Loucy (cell line): ENCODE results near the gene CEP104.

Experiments used
- H2AFZ ChIP-seq: fragments of 200-600 bp; sonication (generic); 2 replicates; pipeline ENCODE4 v1.6.0; 2016; ENCODE audit warnings: antibody characterized with exemption, mild to moderate bottlenecking, low read length, moderate library complexity
- H3F3A ChIP-seq: fragments of 200-600 bp; 2 replicates; pipeline ENCODE4 v1.6.0; 2016; ENCODE audit warnings: antibody characterized with exemption, low read depth, mild to moderate bottlenecking
- H3K27me3 ChIP-seq: fragments of 200-600 bp; sonication (generic); 2 replicates; pipeline ENCODE4 v1.6.1; 2014; ENCODE audit warnings: low read length, mild to moderate bottlenecking; ENCODE audit not compliant: insufficient read depth, poor library complexity, severe bottlenecking
- H3K36me3 ChIP-seq: fragments of 200-600 bp; sonication (generic); 2 replicates; pipeline ENCODE4 v1.6.1; 2016; ENCODE audit warnings: low read length; ENCODE audit not compliant: insufficient read depth
- H3K4me1 ChIP-seq: fragments of 200-600 bp; sonication (generic); 2 replicates; pipeline ENCODE4 v1.5.1; 2014; ENCODE audit warnings: low read length, mild to moderate bottlenecking; ENCODE audit not compliant: insufficient read depth, poor library complexity, severe bottlenecking
- H3K4me2 ChIP-seq: fragments of 200-600 bp; sonication (generic); 2 replicates; pipeline ENCODE4 v1.6.0; 2014; ENCODE audit warnings: antibody characterized with exemption, low read length, low read depth, mild to moderate bottlenecking; ENCODE audit not compliant: poor library complexity, severe bottlenecking
- H3K4me3 ChIP-seq: fragments of 200-600 bp; sonication (generic); 2 replicates; pipeline ENCODE4 v1.5.1; 2014; ENCODE audit warnings: low read length, mild to moderate bottlenecking, mixed read lengths; ENCODE audit not compliant: poor library complexity, severe bottlenecking
- H3K79me2 ChIP-seq: fragments of 200-600 bp; sonication (generic); 2 replicates; pipeline ENCODE4 v1.6.1; 2014; ENCODE audit warnings: low read length; ENCODE audit not compliant: insufficient read depth
- H3K9ac ChIP-seq: fragments of 200-600 bp; sonication (generic); 2 replicates; pipeline ENCODE4 v1.6.0; 2014; ENCODE audit warnings: mild to moderate bottlenecking, low read depth, low read length, moderate library complexity; ENCODE audit not compliant: poor library complexity, severe bottlenecking
- H3K9me2 ChIP-seq: fragments of 200-600 bp; sonication (generic); replicated peaks from 2 replicates; pipeline ENCODE4 v1.6.1; 2016; ENCODE audit warnings: low read depth, low read length, mixed read lengths
- H3K9me3 ChIP-seq: fragments of 200-600 bp; sonication (generic); 2 replicates; pipeline ENCODE4 v1.6.1; 2014; ENCODE audit warnings: mild to moderate bottlenecking, antibody characterized with exemption, low read length, low read depth; ENCODE audit not compliant: insufficient read depth
- H4K20me1 ChIP-seq: fragments of 200-600 bp; sonication (generic); 2 replicates; pipeline ENCODE4 v1.6.0; 2014; ENCODE audit warnings: antibody characterized with exemption, low read length, mild to moderate bottlenecking; ENCODE audit not compliant: insufficient read depth, poor library complexity, severe bottlenecking
- EZH2phosphoT487 ChIP-seq: fragments of 200-600 bp; IDR thresholded peaks from 2 replicates; pipeline ENCODE4 v1.6.1; 2018; ENCODE audit warnings: antibody characterized with exemption, mild to moderate bottlenecking, moderate library complexity, borderline replicate concordance
- TF ChIP-seq, protein P1 (sequence below): fragments of 200-600 bp; sonication (generic); conservative IDR thresholded peaks from 2 replicates; pipeline ENCODE4 v1.5.1; 2014; ENCODE audit warnings: mild to moderate bottlenecking, antibody characterized with exemption, low read length

The CEP104 gene

DNA sequence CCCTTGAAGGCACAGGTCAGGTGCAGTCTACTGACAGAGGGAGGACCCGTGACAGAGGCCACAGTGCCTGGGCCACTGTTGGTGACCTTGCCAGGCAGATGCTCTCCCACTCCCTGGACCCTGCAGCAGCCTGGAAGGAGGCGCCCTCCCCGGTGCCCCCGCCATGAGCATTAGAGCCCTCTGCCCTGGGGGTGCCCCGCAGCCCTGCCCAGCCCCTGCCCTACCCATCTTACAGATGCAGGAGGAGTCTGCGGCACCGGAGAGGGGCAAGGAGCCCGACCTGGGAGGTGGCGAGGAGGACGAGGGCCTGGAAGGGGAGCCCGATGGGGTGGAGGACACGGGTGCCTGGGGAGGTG lies 94.2 kb downstream of the CEP104 start:
- Histone ChIP-seq H3K27me3 (no peaks in the 10 kb centered on the region), H3K9me2 (no peaks in the 10 kb centered on the region), H3K79me2 (no peaks in the 10 kb centered on the region), H3F3A (no peaks in the 10 kb centered on the region), H3K4me3 (no peak overlapping the region), H3K9me3 (no peaks in the 10 kb centered on the region), H3K4me1 (no peaks in the 10 kb centered on the region), H3K9ac (no peak overlapping the region), H3K36me3 (no peaks in the 10 kb centered on the region), H4K20me1 (no peaks in the 10 kb centered on the region), H2AFZ (no peak overlapping the region), H3K4me2 (no peak overlapping the region)
- TF ChIP-seq, protein P1, sequence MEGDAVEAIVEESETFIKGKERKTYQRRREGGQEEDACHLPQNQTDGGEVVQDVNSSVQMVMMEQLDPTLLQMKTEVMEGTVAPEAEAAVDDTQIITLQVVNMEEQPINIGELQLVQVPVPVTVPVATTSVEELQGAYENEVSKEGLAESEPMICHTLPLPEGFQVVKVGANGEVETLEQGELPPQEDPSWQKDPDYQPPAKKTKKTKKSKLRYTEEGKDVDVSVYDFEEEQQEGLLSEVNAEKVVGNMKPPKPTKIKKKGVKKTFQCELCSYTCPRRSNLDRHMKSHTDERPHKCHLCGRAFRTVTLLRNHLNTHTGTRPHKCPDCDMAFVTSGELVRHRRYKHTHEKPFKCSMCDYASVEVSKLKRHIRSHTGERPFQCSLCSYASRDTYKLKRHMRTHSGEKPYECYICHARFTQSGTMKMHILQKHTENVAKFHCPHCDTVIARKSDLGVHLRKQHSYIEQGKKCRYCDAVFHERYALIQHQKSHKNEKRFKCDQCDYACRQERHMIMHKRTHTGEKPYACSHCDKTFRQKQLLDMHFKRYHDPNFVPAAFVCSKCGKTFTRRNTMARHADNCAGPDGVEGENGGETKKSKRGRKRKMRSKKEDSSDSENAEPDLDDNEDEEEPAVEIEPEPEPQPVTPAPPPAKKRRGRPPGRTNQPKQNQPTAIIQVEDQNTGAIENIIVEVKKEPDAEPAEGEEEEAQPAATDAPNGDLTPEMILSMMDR: no peak
- TF ChIP-seq EZH2phosphoT487: no peak

DNA sequence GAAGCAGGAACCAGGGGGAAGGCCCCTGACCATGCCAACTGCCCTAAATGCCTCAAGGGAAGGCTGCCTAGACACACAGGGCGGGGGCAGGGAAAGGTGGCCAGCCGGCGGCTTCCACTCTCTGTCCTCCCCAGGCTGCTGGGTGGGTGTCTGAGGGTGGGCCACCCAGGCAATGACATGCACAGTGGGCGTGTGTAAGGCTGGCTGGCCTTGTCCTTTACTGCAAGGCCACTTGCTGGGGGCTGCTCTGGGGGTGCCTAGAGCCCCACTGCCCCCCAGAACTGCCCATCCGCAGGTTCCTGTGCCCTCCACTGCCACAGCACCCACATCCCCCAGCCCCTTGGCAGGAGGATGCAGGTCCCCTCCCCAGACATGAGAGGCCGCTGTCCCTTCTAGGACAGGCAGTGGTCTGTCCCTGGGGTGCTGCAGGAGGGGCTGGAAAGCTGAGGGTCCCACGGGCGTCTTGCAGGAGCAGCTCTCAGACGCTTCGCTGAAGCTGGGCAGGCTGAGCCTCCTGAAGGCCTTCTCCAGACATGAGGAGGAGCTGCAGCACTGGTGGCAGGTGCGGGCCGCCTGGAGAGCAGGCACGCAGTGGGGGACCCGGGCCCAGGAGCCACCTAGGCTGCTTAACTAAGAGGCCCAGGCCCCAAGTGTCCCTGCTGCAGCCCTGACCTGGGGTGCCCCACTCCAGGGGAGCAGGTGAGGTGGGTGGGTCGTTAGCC lies 94.7 kb downstream of the CEP104 start:
- Histone ChIP-seq H2AFZ (no peak overlapping the region), H3K79me2 (no peaks in the 10 kb centered on the region), H3K9me2 (no peaks in the 10 kb centered on the region), H3K4me3 (no peak overlapping the region), H3F3A (no peaks in the 10 kb centered on the region), H3K4me2 (no peak overlapping the region), H3K4me1 (no peaks in the 10 kb centered on the region), H3K36me3 (no peaks in the 10 kb centered on the region), H3K27me3 (no peaks in the 10 kb centered on the region), H3K9me3 (no peaks in the 10 kb centered on the region), H4K20me1 (no peaks in the 10 kb centered on the region), H3K9ac (no peak overlapping the region)
- TF ChIP-seq, protein P1: no peak
- no peak for TF ChIP-seq EZH2phosphoT487
